Thoracic aorta (tissue), 2 donors: ENCODE data around the gene GNG5. TPM values are rescaled to one million over a fixed set of nuclear protein-coding genes. Genes with fewer than 3 reads are reported as not detected.

Experiments used
- ATAC-seq: fragments of 150-250 bp; one replicate; pipeline ENCODE4 v1.8.0; 2017; ENCODE audit warnings: low read depth; ENCODE audit not compliant: insufficient number of reproducible peaks, low FRiP score
- DNase-seq: peaks from one replicate; pipeline ENCODE4 v3.0.0-alpha.2; 2020; ENCODE audit warnings: low spot score
- H3K27ac ChIP-seq, 2 donors: fragments of 200-600 bp; sonication (generic); 1 replicate in 1 of 2; 2 replicates in 1 of 2; pipeline ENCODE4 v1.5.1; 2016; ENCODE audit warnings: mild to moderate bottlenecking in 2 of 2, moderate library complexity in 2 of 2
- H3K27me3 ChIP-seq: fragments of 200-600 bp; sonication (generic); replicated peaks from 2 replicates; pipeline ENCODE4 v1.6.0; 2016; ENCODE audit warnings: mild to moderate bottlenecking; ENCODE audit not compliant: insufficient read depth
- H3K36me3 ChIP-seq: fragments of 200-600 bp; sonication (generic); one replicate; pipeline ENCODE4 v1.5.1; 2016
- H3K4me1 ChIP-seq, 2 donors: fragments of 200-600 bp; sonication (generic); 1 replicate in 1 of 2; 2 replicates in 1 of 2; pipeline versions ENCODE4 v1.5.1 to v1.6.0; 2016; ENCODE audit warnings: low read depth in 2 of 2, mild to moderate bottlenecking in 1 of 2; ENCODE audit not compliant: control insufficient read depth in 1 of 2
- H3K4me3 ChIP-seq: fragments of 200-600 bp; sonication (generic); 2 replicates; pipeline ENCODE4 v1.5.1; 2016; ENCODE audit warnings: mild to moderate bottlenecking
- H3K9me3 ChIP-seq: fragments of 200-600 bp; sonication (generic); 2 replicates; pipeline ENCODE4 v1.5.1; 2016
- total RNA-seq, 2 donors: library from RNA; depleted of rRNA; stranded (reverse); fragments of >200 nt; gene quantifications; one replicate each; pipeline versions ENCODE4 v1.1.0 to v1.2.3, GENCODE V29; 2016
- TF ChIP-seq, protein P1 (sequence below): fragments of 200-600 bp; sonication (generic); IDR thresholded peaks from one replicate; pipeline ENCODE4 v1.5.1; 2019; ENCODE audit warnings: antibody characterized with exemption

GNG5 gene
- total RNA-seq, 2 donors from 2014 or later, result 87.2 to 128 TPM

DNA sequence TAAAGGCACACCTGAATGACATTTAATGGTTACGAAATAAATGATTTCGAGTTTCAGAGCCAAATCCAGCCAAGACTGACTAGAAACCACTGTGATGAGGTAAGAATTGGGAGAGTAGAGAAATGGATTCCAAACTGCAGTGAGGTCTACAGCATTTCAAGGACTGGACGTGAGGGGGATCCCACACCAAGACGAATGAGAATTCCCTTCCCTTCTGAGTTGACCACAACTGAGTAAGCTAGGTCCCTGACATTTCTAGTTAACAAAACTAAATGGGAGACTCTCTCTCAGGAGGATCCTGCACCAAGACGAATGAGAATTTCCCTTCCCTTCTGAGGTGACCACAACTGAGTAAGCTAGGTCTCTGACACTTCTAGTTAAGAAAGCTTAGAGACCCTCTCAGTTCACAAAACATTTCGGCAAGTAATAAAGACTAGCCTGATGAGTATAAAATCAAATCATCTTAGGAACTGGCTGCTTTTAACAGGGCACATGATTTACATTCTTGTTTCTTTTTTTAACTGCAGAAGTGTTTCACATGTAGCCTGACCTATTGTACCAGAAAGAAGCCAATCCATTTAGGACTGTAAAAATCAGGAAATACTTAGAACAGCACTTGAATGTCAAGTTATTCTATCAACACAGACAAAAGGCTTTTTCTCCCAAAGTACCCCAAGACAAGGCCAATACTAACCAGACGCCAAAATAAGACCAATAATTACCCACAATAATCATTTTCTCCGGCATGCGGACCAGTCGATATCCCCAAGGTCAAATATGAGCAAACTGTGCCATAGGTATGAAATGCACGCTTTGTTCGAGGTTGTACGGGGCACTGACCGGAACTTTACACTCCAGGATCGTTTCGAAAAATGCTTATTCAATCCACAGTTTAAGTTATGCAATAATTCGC, 1.5 kb downstream of the GNG5 start:
- Histone ChIP-seq H3K36me3 (peaks cover under 1% of the 10 kb centered on the region), H3K4me1 (peaks cover 38 to 53% of the 10 kb centered on the region in 2 donors), H3K27ac (peak overlapping the region; percentile 91 to 92), H3K4me3 (peak overlapping the region; percentile 71), H3K27me3 (no peaks in the 10 kb centered on the region), H3K9me3 (no peaks in the 10 kb centered on the region)
- DNase-seq, result no peak
- no peak for ATAC-seq
- TF ChIP-seq, protein P1, sequence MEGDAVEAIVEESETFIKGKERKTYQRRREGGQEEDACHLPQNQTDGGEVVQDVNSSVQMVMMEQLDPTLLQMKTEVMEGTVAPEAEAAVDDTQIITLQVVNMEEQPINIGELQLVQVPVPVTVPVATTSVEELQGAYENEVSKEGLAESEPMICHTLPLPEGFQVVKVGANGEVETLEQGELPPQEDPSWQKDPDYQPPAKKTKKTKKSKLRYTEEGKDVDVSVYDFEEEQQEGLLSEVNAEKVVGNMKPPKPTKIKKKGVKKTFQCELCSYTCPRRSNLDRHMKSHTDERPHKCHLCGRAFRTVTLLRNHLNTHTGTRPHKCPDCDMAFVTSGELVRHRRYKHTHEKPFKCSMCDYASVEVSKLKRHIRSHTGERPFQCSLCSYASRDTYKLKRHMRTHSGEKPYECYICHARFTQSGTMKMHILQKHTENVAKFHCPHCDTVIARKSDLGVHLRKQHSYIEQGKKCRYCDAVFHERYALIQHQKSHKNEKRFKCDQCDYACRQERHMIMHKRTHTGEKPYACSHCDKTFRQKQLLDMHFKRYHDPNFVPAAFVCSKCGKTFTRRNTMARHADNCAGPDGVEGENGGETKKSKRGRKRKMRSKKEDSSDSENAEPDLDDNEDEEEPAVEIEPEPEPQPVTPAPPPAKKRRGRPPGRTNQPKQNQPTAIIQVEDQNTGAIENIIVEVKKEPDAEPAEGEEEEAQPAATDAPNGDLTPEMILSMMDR, result no peak

DNA sequence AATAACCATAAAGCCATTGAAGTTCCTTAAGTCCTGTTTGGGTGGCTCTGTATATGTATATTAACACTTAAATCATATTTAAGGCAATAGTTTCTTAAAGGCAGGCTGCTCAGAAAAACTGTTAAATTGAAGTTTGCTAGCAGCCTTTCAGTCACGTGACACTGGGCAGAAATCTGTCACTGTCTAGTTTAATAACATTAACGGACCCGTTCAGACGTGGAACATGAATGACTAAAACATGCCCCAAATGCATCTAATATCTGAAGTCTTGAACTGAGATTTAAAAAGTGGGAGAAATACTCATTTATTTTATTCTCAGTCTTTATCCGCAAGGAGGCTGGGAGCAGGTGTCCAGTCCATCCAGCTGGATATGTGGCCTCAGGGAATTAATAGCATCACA, 3.5 kb downstream of the GNG5 start:
- peaks cover 7% of the 10 kb centered on the region for H3K36me3 ChIP-seq
- H3K4me3 ChIP-seq, result peak overlapping the region; percentile 71
- H3K27ac ChIP-seq, result no peak overlapping the region
- TF ChIP-seq, protein P1, result no peak
- DNase-seq (no peak), ATAC-seq (no peak)
- no peaks in the 10 kb centered on the region for H3K9me3 ChIP-seq
- no peaks in the 10 kb centered on the region for H3K27me3 ChIP-seq
- peaks cover 38 to 53% of the 10 kb centered on the region in 2 donors for H3K4me1 ChIP-seq

GRCh38 chr1:84497631-84498275, 8.6 kb downstream of the GNG5 start:
- Histone ChIP-seq H3K27me3 (no peaks in the 10 kb centered on the region), H3K36me3 (peaks cover 22% of the 10 kb centered on the region), H3K27ac (no peak overlapping the region), H3K4me3 (no peak overlapping the region), H3K9me3 (no peaks in the 10 kb centered on the region), H3K4me1 (peaks cover 20 to 25% of the 10 kb centered on the region in 2 donors)
- TF ChIP-seq, protein P1, result no peak
- DNase-seq, result no peak
- no peak for ATAC-seq

- Histone ChIP-seq H3K4me1 (peaks cover 11 to 15% of the 10 kb centered on the region in 2 donors), H3K27ac (no peak overlapping the region), H3K9me3 (no peaks in the 10 kb centered on the region), H3K4me3 (no peak overlapping the region), H3K36me3 (peaks cover 30% of the 10 kb centered on the region), H3K27me3 (no peaks in the 10 kb centered on the region)
- TF ChIP-seq, protein P1, result no peak
- ATAC-seq (no peak), DNase-seq (no peak)
Observed at GRCh38 chr1:84496498-84496897, 9.9 kb downstream of the GNG5 start.

DNA sequence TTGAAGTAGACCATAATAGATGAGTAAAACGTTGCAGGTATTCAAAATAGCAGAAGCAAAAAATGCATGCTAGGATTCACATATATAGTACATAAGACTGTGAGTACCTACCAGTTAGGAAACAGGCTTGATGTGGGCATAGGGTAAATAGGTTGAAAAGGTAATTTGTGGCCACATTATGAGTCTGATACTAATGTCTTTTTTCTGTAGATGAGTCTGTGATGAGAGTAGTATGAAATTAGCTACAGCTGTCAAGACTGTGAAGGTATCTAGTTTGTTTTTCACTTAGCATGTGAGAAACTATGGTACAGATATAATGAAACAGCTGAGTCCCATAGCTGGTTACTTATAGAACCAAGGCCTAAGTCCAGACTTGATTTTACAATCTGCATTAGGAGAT, 12.6 kb downstream of the GNG5 start:
- no peak overlapping the region for H3K27ac ChIP-seq
- no peaks in the 10 kb centered on the region for H3K9me3 ChIP-seq
- no peak overlapping the region for H3K4me3 ChIP-seq
- TF ChIP-seq, protein P1, result no peak
- no peaks in the 10 kb centered on the region for H3K27me3 ChIP-seq
- DNase-seq (no peak), ATAC-seq (no peak)
- H3K4me1 ChIP-seq, result no peaks in the 10 kb centered on the region
- H3K36me3 ChIP-seq, result peaks cover 34% of the 10 kb centered on the region
